Measurements from ENCODE around the gene MUC5B.
"Not testable (repeated sequence)": the region's sequence is repeated elsewhere in the genome, so short reads cannot be mapped to it uniquely, and the experiment has no call there.

- TF ChIP-seq USF1 (CRISPR knock-in tag; IDR thresholded peaks at IDR 0.05); ETV6 (CRISPR knock-in tag; IDR thresholded peaks at IDR 0.05); CTCF (IDR thresholded peaks at IDR 0.05); NR3C1 (CRISPR knock-in tag; conservative IDR thresholded peaks at IDR 0.05; ENCODE audit: low read depth); E2F4 (CRISPR knock-in tag; IDR thresholded peaks at IDR 0.05; ENCODE audit: borderline replicate concordance, low read depth); JUN (CRISPR knock-in tag; IDR thresholded peaks at IDR 0.05); IRF2 (CRISPR knock-in tag; IDR thresholded peaks at IDR 0.05; ENCODE audit: borderline replicate concordance, low read depth); FOXP1 (CRISPR knock-in tag; IDR thresholded peaks at IDR 0.05; ENCODE audit: borderline replicate concordance); ZNF219 (CRISPR knock-in tag; IDR thresholded peaks at IDR 0.05; ENCODE audit: borderline replicate concordance): not testable (repeated sequence)
Observed at GRCh38 chr11:1248951-1249350, 26.1 kb downstream of the MUC5B start.

All from WTC11 (cell line).